Measurements from ENCODE around the gene SAT2.

The SAT2 gene

DNA sequence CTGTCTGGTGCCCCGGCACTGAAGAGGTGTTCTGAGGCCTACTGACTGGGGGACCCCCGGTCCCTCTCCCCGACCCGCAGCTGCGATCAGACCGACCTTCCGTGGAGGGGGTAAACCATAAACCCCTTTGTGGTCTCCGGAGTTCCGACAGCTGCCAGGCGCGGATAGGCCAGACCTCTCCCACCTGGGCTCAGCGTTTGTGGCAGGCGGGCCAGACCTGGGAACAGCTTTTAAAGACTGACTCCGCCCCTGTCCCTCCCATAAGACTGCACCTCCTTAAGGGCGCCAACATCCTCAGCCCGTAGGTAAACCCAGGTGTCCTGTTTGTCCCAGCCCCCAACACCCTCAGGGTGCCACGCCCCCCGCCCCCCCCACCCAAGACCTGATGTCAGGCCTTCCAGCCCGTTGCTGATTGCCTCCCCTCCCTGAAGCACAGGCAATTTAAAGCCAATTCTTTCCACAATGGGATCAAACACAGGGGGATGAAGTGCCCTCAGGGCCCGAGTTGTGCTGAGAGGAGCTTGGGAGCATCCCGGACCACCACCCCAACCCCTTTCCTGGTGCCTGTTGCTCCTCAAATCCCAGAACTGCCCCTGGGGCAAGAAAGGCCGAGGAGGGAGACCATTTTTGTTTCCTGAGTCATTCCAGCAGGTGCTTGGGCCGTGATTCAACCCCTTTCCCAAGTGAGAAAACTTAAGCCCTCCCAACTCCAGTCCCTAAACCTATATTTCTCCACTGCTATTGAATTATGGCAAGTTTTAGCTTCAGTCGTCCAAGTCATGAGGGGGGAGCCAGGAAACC lies 37.5 kb downstream of the SAT2 start, which contains the start of gene SOX15:
TSS of gene SOX15 (minus strand) at position 204 of the 801 bp plus-strand sequence. CDS start 418 bp downstream, outside the sequence.
- peak; percentile 44 for DNase-seq

DNA sequence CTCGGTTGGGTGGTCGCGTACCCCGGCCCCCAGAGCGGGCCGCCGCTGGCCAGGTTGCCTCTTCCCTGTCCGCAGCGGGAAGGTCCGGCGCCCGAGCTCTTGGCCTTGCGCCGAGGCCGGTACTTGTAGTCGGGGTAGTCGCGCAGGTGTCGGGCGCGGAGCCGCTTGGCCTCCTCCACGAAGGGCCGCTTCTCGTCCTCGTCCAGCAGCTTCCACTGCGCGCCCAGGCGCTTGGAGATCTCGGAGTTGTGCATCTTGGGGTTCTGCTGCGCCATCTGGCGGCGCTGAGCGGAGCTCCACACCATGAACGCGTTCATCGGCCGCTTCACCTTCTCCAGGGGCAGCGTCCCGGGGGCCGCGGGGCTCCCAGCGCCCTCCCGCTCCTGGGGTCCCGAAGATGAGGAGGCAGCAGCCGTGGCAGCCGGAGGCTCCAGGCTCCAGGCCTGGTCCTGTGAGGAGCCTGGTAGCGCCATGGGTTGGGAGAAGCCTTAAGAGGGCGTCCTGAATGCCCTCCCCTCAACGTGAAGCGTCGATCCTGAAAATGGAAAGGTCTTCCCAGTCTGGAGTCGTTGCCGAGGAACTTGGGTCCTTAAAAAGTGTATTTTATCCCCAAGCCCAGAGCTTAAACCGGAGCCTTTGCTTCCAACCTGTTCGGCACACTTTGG lies 38.3 kb downstream of the SAT2 start:
- DNase-seq = peak; percentile 98

DNA sequence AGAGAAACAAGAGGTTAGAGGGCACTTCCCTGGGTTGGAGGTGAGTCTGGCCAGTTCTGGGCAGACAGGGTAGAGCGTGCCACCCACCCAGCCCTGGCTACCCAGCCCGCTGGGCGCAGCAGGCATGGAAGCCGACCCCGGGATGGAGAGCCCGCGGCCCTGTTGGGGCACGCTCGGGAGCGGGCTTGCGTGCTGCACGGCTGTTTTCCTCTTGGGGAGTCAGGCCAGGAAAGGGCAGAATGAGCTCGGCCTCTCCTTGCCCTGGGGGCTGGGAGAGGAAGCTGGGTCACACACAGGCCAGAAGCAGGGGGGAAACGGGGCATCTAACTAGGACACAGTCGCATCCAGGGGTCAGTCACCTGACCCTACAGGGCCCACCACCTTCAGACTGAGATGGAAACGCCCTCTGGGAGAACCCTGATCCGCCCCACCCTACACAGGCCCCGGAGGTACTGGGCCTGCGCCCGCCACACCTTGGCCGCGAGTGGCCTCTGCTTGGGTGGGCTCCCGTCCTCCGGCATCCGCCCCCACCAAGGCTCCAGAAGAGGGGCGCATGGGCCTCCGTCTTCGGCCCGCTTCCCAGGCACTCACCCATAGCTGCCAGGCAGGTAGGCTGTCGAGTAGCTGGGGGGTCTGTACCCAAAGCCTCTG lies 38.9 kb downstream of the SAT2 start:
- no peak for DNase-seq

DNA sequence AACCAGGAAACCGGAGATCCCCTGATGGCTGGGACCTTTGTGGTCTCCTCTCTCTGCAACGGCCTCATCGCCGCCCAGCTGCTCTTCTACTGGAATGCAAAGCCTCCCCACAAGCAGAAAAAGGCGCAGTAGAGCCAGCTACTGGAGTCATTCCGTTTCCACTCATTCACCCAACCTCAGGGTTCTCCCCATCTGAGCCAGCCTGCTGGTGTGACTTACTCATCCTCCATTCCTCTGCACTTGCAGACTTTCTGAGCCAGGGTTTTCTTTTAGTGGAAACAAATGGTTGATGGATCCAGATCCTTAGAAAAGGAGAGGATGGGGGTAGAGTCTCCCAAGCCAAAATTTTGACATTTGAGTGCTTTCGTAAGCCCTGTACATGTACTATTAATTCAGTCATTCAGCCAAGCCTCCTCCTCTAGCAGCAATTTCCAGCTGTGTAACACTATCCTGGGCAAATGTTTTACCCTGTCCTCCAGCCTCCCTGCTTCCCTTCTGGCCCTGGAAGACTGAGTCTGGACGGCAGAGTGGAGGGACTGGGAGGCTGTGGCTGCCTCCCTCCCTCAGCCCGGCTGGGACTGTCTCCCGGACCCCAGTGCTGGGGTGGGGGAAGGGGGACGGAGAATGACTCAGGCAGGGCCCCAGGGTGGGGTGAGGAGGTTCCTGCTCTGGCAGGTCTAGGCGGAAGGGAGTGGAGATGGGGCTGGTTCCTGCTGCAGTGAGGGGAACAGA lies 40.0 kb downstream of the SAT2 start:
- DNase-seq = no peak

DNA sequence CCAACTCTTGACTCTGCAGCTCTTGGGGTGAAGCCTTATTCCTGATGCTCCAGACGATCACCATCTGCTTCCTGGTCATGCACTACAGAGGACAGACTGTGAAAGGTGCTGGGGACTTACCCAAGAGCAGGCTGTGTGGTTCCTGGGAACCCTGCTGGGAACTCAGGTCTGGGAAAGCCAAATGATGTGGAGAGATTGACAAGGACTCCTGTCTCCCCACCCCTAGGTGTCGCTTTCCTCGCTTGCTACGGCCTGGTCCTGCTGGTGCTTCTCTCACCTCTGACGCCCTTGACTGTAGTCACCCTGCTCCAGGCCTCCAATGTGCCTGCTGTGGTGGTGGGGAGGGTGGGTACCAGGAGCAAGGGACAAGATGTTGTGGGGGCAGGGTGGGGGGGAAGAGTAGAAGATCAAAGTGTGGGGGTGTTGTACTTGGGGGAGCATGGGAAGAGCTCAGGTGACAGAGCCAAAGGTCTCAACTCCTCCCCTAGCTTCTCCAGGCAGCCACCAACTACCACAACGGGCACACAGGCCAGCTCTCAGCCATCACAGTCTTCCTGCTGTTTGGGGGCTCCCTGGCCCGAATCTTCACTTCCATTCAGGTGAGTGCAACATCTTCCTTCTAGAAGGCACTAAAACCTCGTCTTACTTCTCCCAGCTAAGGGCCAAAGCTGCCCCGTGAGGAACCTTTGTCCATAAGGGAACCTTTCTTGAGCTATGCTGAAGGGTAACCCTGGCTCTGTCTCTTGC lies 40.8 kb downstream of the SAT2 start:
- DNase-seq = peak; percentile 81

- DNase-seq = peak; percentile 99
These were observed 44.1 kb downstream of the SAT2 start, which contains the start of gene MPDU1 for GRCh38 chr17:7583253-7584109. Gene MPDU1 (plus strand): TSS chr17:7583852. CDS start chr17:7583863, 11 bp downstream.

GRCh38 chr17:7582396-7583252 lies 45.0 kb downstream of the SAT2 start:
- peak; percentile 57 for DNase-seq

DNA sequence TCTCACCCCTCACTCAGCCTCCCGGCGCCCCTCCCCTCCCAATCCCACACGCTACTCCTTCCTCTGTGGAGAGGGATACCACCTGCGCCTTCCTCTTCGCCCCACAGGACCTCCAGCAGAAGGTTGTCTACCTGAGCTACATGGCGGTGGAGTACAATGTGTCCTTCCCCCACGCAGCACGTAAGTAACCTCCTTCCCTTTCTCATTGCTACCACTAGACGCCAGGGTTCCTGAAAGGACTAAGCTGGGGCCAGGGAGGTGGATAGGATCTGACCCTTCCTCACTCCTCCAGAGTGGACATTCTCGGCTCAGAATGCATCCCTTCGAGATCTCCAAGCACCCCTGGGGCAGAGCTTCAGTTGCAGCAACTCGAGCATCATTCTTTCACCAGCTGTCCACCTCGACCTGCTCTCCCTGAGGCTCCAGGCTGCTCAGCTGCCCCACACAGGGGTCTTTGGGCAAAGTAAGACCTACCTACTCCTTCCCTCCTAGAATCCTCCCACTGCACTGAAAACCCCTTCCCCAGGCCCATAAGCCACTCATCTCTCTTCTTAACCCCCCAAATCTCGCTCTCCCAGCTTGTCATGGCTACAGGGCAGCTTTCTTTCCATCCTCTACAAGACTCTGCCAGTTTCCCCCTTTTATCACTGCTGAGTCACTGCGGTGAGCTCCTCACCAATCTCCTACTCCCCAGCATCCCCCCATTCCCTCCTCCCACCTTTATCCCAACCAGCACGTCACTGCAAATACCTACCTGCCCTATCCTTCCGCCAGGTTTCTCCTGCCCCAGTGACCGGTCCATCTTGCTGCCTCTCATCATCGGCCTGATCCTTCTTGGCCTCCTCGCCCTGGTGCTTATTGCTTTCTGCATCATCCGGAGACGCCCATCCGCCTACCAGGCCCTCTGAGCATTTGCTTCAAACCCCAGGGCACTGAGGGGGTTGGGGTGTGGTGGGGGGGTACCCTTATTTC lies 46.7 kb downstream of the SAT2 start:
- peak; percentile 33 for DNase-seq

- DNase-seq = peak; percentile 70
These were observed 47.6 kb downstream of the SAT2 start for GRCh38 chr17:7579834-7580603.

DNA sequence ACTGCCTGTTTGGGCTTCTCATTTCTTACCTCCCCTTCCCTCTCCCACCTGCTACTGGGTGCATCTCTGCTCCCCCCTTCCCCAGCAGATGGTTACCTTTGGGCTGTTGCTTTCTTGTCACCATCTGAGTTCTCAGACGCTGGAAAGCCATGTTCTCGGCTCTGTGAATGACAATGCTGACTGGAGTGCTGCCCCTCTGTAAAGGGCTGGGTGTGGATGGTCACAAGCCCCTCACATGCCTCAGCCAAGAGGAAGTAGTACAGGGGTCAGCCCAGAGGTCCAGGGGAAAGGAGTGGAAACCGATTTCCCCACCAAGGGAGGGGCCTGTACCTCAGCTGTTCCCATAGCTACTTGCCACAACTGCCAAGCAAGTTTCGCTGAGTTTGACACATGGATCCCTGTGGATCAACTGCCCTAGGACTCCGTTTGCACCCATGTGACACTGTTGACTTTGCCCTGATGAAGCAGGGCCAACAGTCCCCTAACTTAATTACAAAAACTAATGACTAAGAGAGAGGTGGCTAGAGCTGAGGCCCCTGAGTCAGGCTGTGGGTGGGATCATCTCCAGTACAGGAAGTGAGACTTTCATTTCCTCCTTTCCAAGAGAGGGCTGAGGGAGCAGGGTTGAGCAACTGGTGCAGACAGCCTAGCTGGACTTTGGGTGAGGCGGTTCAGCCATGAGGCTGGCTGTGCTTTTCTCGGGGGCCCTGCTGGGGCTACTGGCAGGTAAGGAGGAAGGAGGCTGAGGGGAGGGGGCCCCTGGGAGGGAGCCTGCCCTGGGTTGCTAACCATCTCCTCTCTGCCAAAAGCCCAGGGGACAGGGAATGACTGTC lies 48.4 kb downstream of the SAT2 start, which contains the start of gene CD68:
TSS of gene CD68 (plus strand) at position 638 of the 833 bp plus-strand sequence. CDS start at position 678, 40 bp downstream.
- peak; percentile 93 for DNase-seq

GRCh38 chr17:7577327-7578199 lies 50.1 kb downstream of the SAT2 start:
- peak; percentile 59 for DNase-seq

DNA sequence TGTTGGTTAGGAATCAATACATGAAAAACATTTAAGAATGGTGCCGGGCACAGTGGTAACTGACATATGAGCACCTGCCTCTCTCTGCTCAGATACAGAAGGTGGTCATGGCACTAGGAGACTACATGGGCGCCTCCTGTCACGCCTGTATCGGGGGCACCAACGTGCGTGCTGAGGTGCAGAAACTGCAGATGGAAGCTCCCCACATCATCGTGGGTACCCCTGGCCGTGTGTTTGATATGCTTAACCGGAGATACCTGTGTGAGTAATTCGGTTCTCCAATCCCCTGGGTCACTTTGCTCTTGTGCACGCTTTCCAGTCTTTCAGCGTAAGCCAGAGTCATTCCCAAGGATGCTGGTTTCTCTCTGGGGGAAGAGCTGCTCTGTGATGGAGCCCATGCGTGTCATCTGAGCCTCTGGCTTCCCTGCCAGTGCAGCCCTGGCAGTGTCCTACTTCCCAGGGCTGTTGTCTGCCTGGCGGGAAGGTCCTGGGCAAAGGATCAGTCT lies 51.1 kb downstream of the SAT2 start:
- peak; percentile 47 for DNase-seq

Data from DMS53 (cell line).